ENCODE measurements around the gene RHOT2. TPM values are rescaled to one million over a fixed set of nuclear protein-coding genes. Genes with fewer than 3 reads are reported as not detected.

Gene RHOT2
- total RNA-seq, 4 donors from 2014 or later, result 49.7 to 81.8 (median 57.6) TPM

- H3K27me3 ChIP-seq, result no peaks in the 10 kb centered on the region
- peaks cover 12 to 14% of the 10 kb centered on the region in 2 donors for H3K36me3 ChIP-seq
- DNase-seq, result no peak
- H3K4me3 ChIP-seq (replicated peaks in 1 of 3), result peak overlapping the region; percentile 14 to 74 (median 42)
- intact Hi-C loops (cut with DNase I), result no loop called here
- peaks cover 30 to 52% of the 10 kb centered on the region in 2 donors for H3K4me1 ChIP-seq
- WGBS, 2 donors, result 0% methylated on average over 2 to 28 of the region's 38 CpGs
- H3K9me3 ChIP-seq, result no peaks in the 10 kb centered on the region
- peak overlapping the region in 2 of 3 donors; percentile 58 to 87 for H3K27ac ChIP-seq
- TF ChIP-seq, protein P1, sequence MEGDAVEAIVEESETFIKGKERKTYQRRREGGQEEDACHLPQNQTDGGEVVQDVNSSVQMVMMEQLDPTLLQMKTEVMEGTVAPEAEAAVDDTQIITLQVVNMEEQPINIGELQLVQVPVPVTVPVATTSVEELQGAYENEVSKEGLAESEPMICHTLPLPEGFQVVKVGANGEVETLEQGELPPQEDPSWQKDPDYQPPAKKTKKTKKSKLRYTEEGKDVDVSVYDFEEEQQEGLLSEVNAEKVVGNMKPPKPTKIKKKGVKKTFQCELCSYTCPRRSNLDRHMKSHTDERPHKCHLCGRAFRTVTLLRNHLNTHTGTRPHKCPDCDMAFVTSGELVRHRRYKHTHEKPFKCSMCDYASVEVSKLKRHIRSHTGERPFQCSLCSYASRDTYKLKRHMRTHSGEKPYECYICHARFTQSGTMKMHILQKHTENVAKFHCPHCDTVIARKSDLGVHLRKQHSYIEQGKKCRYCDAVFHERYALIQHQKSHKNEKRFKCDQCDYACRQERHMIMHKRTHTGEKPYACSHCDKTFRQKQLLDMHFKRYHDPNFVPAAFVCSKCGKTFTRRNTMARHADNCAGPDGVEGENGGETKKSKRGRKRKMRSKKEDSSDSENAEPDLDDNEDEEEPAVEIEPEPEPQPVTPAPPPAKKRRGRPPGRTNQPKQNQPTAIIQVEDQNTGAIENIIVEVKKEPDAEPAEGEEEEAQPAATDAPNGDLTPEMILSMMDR (IDR thresholded peaks at IDR 0.05), result no peak
- no peak for TF ChIP-seq POLR2A (IDR thresholded peaks at IDR 0.05)
Measured at GRCh38 chr16:680625-680945, 12.7 kb downstream of the RHOT2 start.

DNA sequence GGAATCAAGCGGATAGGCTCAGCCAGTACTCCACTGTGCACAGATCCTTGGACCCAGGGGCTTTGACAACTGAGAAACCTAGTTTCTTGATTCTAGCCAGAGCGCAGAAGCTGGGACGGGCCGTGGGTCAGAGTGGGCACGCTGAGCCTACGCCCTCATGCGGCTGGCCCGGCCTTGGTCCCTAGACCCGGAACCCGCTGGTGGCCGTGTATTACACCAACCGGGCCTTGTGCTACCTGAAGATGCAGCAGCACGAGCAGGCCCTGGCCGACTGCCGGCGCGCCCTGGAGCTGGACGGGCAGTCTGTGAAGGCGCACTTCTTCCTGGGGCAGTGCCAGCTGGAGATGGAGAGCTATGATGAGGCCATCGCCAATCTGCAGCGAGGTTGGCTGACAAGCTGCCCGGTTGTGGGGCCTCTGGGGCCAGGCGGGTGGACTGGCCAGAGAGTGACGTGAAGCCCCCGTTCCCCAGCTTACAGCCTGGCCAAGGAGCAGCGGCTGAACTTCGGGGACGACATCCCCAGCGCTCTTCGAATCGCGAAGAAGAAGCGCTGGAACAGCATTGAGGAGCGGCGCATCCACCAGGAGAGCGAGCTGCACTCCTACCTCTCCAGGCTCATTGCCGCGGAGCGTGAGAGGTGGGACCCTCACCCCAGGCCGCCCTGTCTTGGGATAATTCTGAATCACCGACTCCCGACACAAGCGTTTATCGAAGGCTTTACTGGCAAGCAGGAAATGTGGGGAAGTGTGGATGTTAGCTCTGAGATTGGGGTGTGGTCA is 13.2 kb downstream of the RHOT2 start:
- peaks cover 30 to 49% of the 10 kb centered on the region in 2 donors for H3K4me1 ChIP-seq
- intact Hi-C loops (cut with DNase I), result no loop called here
- 70 to 78% methylated on average over 17 to 30 of the region's 44 CpGs for WGBS, 2 donors
- peaks cover 12 to 14% of the 10 kb centered on the region in 2 donors for H3K36me3 ChIP-seq
- H3K27ac ChIP-seq, result peak overlapping the region in 2 of 3 donors; percentile 58 to 87
- peak; percentile 41 to 44 for DNase-seq
- TF ChIP-seq, protein P1 (IDR thresholded peaks at IDR 0.05), result no peak
- TF ChIP-seq POLR2A (IDR thresholded peaks at IDR 0.05), result no peak
- H3K9me3 ChIP-seq, result no peaks in the 10 kb centered on the region
- H3K4me3 ChIP-seq (replicated peaks in 1 of 3), result peak overlapping the region; percentile 14 to 74 (median 42)
- no peaks in the 10 kb centered on the region for H3K27me3 ChIP-seq

- DNase-seq, result no peak
- Histone ChIP-seq H3K4me1 (peaks cover 30 to 49% of the 10 kb centered on the region in 2 donors), H3K36me3 (peaks cover 18 to 19% of the 10 kb centered on the region in 2 donors), H3K27ac (no peak overlapping the region), H3K4me3 (replicated peaks in 1 of 3) (no peak overlapping the region), H3K27me3 (no peaks in the 10 kb centered on the region), H3K9me3 (no peaks in the 10 kb centered on the region)
- intact Hi-C loops (cut with DNase I), result no loop called here
- no peak for TF ChIP-seq POLR2A (IDR thresholded peaks at IDR 0.05)
- TF ChIP-seq, protein P1 (IDR thresholded peaks at IDR 0.05), result no peak
- WGBS, 2 donors, result 79 to 89% methylated on average over 20 to 21 of the region's 28 CpGs
Measured at GRCh38 chr16:681746-682427, 14.0 kb downstream of the RHOT2 start.

- no peak for DNase-seq
- peaks cover 30 to 49% of the 10 kb centered on the region in 2 donors for H3K4me1 ChIP-seq
- intact Hi-C loops (cut with DNase I), result no loop called here
Measured at GRCh38 chr16:682493-683395, 14.8 kb downstream of the RHOT2 start.

More at GRCh38 chr16:682493-683395, 14.8 kb downstream of the RHOT2 start:
- no peaks in the 10 kb centered on the region for H3K27me3 ChIP-seq
- no peak overlapping the region for H3K27ac ChIP-seq
- H3K36me3 ChIP-seq, result peaks cover 18 to 20% of the 10 kb centered on the region in 2 donors
- TF ChIP-seq, protein P1 (IDR thresholded peaks at IDR 0.05), result no peak
- TF ChIP-seq POLR2A (IDR thresholded peaks at IDR 0.05), result no peak
- no peaks in the 10 kb centered on the region for H3K9me3 ChIP-seq
- WGBS, 2 donors, result 89 to 95% methylated on average over 21 to 34 of the region's 36 CpGs
- no peak overlapping the region for H3K4me3 ChIP-seq (replicated peaks in 1 of 3)
